GM23248 (cell line): ENCODE measurements around the gene TBC1D22A. TPM values are rescaled to one million over a fixed set of nuclear protein-coding genes. Genes with fewer than 3 reads are reported as not detected.

ENCODE experiments used
- DNase-seq: peaks from one replicate; pipeline ENCODE4 v3.0.0-alpha.2; 2015
- H2AFZ ChIP-seq: fragments of 200-600 bp; sonication (generic); 2 replicates; pipeline ENCODE4 v1.6.1; 2016; ENCODE audit warnings: antibody characterized with exemption
- H3F3A ChIP-seq: fragments of 200-600 bp; sonication (generic); 2 replicates; pipeline ENCODE4 v1.6.1; 2016; ENCODE audit warnings: mild to moderate bottlenecking, antibody characterized with exemption, mixed run types; ENCODE audit not compliant: insufficient read depth
- H3K27ac ChIP-seq: fragments of 200-600 bp; sonication (generic); 2 replicates; pipeline ENCODE4 v1.5.1; 2016; ENCODE audit warnings: mild to moderate bottlenecking
- H3K27me3 ChIP-seq: fragments of 200-600 bp; sonication (generic); replicated peaks from 2 replicates; pipeline ENCODE4 v1.6.1; 2016; ENCODE audit warnings: mild to moderate bottlenecking; ENCODE audit not compliant: insufficient read depth
- H3K36me3 ChIP-seq: fragments of 200-600 bp; sonication (generic); 2 replicates; pipeline ENCODE4 v1.6.1; 2016; ENCODE audit warnings: low read depth, mild to moderate bottlenecking
- H3K4me1 ChIP-seq: fragments of 200-600 bp; sonication (generic); 2 replicates; pipeline ENCODE4 v1.6.1; 2016; ENCODE audit warnings: mild to moderate bottlenecking; ENCODE audit not compliant: insufficient read depth
- H3K4me2 ChIP-seq: fragments of 200-600 bp; sonication (generic); one replicate; pipeline ENCODE4 v1.6.1; 2016; ENCODE audit warnings: mild to moderate bottlenecking; ENCODE audit not compliant: unreplicated experiment
- H3K4me3 ChIP-seq: fragments of 200-600 bp; sonication (generic); 2 replicates; pipeline ENCODE4 v1.5.1; 2016; ENCODE audit warnings: mild to moderate bottlenecking
- H3K79me2 ChIP-seq: fragments of 200-600 bp; sonication (generic); 2 replicates; pipeline ENCODE4 v1.6.1; 2016; ENCODE audit warnings: mild to moderate bottlenecking; ENCODE audit not compliant: insufficient read depth
- H3K9ac ChIP-seq: fragments of 200-600 bp; sonication (generic); 2 replicates; pipeline ENCODE4 v1.6.1; 2016; ENCODE audit warnings: mild to moderate bottlenecking
- H3K9me2 ChIP-seq: fragments of 200-600 bp; sonication (generic); 2 replicates; pipeline ENCODE4 v1.6.1; 2016; ENCODE audit warnings: mixed run types, mild to moderate bottlenecking, moderate library complexity; ENCODE audit not compliant: insufficient read depth
- H3K9me3 ChIP-seq: fragments of 200-600 bp; sonication (generic); one replicate; pipeline ENCODE4 v1.6.1; 2017; ENCODE audit warnings: low read depth
- H4K20me1 ChIP-seq: fragments of 200-600 bp; sonication (generic); 2 replicates; pipeline ENCODE4 v1.6.0; 2016; ENCODE audit not compliant: insufficient read depth
- EZH2 ChIP-seq: fragments of 200-600 bp; sonication (generic); IDR thresholded peaks from 2 replicates; pipeline ENCODE4 v1.6.1; 2018; ENCODE audit warnings: antibody characterized with exemption, mild to moderate bottlenecking; ENCODE audit not compliant: insufficient read depth, poor library complexity, severe bottlenecking
- EZH2phosphoT487 ChIP-seq: fragments of 200-600 bp; sonication (generic); IDR thresholded peaks from 2 replicates; pipeline ENCODE4 v1.6.1; 2018; ENCODE audit warnings: antibody characterized with exemption, moderate library complexity, mild to moderate bottlenecking, low read depth; ENCODE audit not compliant: insufficient read depth
- WGBS, 2 experiments: methylation state at CpG; one replicate each; pipeline ENCODE4 v1.1.6; 2015 to 2017; ENCODE audit warnings: low lambda C conversion rate in 2 of 2, low coverage in 1 of 2; ENCODE audit errors: missing lambda C conversion rate in 2 of 2; 5-methylcytosine and 5-hydroxymethylcytosine counted together
- in situ Hi-C: fragments of 300-500 bp; cut with MboI; formaldehyde crosslinking; loops from 2 replicates; pipeline ENCODE4 v1.15.0; 2020
- polyA plus RNA-seq: library from polyadenylated mRNA; unstranded; fragments of >200 nt; fragmentation: Nextera tagmentation; extraction: Ambion mirVana; gene quantifications from 2 replicates; pipeline ENCODE4 v1.2.1, GENCODE V29; 2016
- total RNA-seq: library from RNA; depleted of rRNA; stranded (reverse); fragments of >200 nt; shearing (Covaris generic); gene quantifications from 2 replicates; pipeline ENCODE4 v1.2.3, GENCODE V29; 2014

The TBC1D22A gene
- total and polyA plus RNA-seq, 2 experiments from 2014 or later, result 12.3 to 16.9 TPM

GRCh38 chr22:47195156-47195483, 432.7 kb downstream of the TBC1D22A start:
- no peaks in the 10 kb centered on the region for H3K9me2 ChIP-seq
- no peaks in the 10 kb centered on the region for H3K36me3 ChIP-seq
- H3K27me3 ChIP-seq, result peaks cover 12% of the 10 kb centered on the region
- no peaks in the 10 kb centered on the region for H3K4me1 ChIP-seq
- TF ChIP-seq EZH2phosphoT487 (no peak), EZH2 (no peak)
- H3F3A ChIP-seq, result no peaks in the 10 kb centered on the region
- H3K4me2 ChIP-seq, result no peak overlapping the region
- no peaks in the 10 kb centered on the region for H3K9me3 ChIP-seq
- no peak overlapping the region for H2AFZ ChIP-seq
- no peaks in the 10 kb centered on the region for H3K79me2 ChIP-seq
- DNase-seq, result no peak
- H4K20me1 ChIP-seq, result no peaks in the 10 kb centered on the region
- H3K27ac ChIP-seq, result no peak overlapping the region
- H3K9ac ChIP-seq, result no peak overlapping the region
- in situ Hi-C loops, result no loop called here
- WGBS, 2 experiments, result 75 to 80% methylated on average over 8 to 9 of the region's 9 CpGs
- no peak overlapping the region for H3K4me3 ChIP-seq

GRCh38 chr22:47195484-47196165, 433.2 kb downstream of the TBC1D22A start:
- Histone ChIP-seq H3K9ac (no peak overlapping the region), H3K36me3 (no peaks in the 10 kb centered on the region), H4K20me1 (no peaks in the 10 kb centered on the region), H3K9me3 (no peaks in the 10 kb centered on the region), H3F3A (no peaks in the 10 kb centered on the region), H3K4me3 (no peak overlapping the region), H3K4me1 (no peaks in the 10 kb centered on the region), H3K9me2 (no peaks in the 10 kb centered on the region), H2AFZ (no peak overlapping the region), H3K27ac (no peak overlapping the region), H3K4me2 (no peak overlapping the region), H3K27me3 (peaks cover 12% of the 10 kb centered on the region), H3K79me2 (no peaks in the 10 kb centered on the region)
- TF ChIP-seq EZH2phosphoT487 (no peak), EZH2 (no peak)
- 38 to 43% methylated on average over 15 of the region's 15 CpGs for WGBS, 2 experiments
- in situ Hi-C loops, result no loop called here
- DNase-seq, result no peak

- H2AFZ ChIP-seq, result no peak overlapping the region
- no peaks in the 10 kb centered on the region for H3K36me3 ChIP-seq
- in situ Hi-C loops, result no loop called here
- no peaks in the 10 kb centered on the region for H3K9me2 ChIP-seq
- H3K9me3 ChIP-seq, result no peaks in the 10 kb centered on the region
- no peak overlapping the region for H3K4me2 ChIP-seq
- no peaks in the 10 kb centered on the region for H3F3A ChIP-seq
- peaks cover 12% of the 10 kb centered on the region for H3K27me3 ChIP-seq
- no peak overlapping the region for H3K27ac ChIP-seq
- no peak overlapping the region for H3K4me3 ChIP-seq
- H3K4me1 ChIP-seq, result no peaks in the 10 kb centered on the region
- no peaks in the 10 kb centered on the region for H4K20me1 ChIP-seq
- 52 to 61% methylated on average over 5 of the region's 5 CpGs for WGBS, 2 experiments
- no peak for TF ChIP-seq EZH2phosphoT487
- no peak for TF ChIP-seq EZH2
- no peak overlapping the region for H3K9ac ChIP-seq
- H3K79me2 ChIP-seq, result no peaks in the 10 kb centered on the region
- DNase-seq, result no peak
Observed at GRCh38 chr22:47196166-47196849, 433.9 kb downstream of the TBC1D22A start.

DNA sequence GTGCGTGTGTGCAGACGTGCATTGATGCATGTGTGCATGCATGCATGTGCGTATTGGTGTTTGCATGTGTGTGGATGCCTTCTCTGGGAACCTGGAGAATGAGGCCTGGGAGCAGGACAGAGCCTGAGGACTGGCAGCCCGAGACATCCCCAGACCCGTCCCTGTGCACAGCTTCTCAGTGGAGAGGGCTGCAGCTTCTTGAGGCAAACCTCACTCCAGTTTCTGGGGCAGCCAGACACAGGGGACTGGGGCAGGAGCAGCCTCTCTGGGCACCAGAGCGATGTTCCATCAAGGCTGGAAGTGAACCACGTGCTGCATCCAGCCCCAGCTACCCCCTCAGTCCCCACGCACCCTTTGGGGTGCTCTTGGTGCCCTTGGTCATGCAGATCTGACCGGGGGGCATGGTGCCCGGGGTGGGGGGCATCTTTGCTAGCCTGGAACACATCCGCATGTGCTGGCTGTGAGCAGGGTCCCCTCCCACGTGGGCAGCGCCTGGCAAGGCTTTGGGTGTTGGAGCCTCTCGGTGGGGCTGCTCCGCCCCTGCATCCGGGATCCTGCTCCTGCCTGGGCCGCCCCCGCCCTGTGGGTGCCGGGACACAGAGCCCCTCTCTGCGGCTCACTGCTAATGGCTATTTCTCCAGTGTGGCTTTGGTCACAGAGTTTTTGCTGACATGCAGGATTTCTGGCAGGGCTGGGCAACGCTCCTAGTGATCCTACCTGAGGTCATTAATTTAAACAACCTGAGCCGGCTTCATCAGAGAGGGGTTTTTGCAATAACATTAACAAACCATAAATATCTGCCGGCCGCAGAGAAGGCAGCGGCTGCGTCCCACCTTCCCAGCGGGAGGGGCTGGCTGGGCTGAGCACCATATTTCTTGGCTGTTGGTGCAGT, 434.7 kb downstream of the TBC1D22A start:
- in situ Hi-C loops, result no loop called here

More for the DNA sequence above, 434.7 kb downstream of the TBC1D22A start:
- no peak overlapping the region for H3K9ac ChIP-seq
- no peaks in the 10 kb centered on the region for H4K20me1 ChIP-seq
- no peak for TF ChIP-seq EZH2phosphoT487
- TF ChIP-seq EZH2, result no peak
- H3K27me3 ChIP-seq, result peaks cover 12% of the 10 kb centered on the region
- no peak overlapping the region for H3K4me2 ChIP-seq
- no peaks in the 10 kb centered on the region for H3F3A ChIP-seq
- no peaks in the 10 kb centered on the region for H3K36me3 ChIP-seq
- no peak overlapping the region for H3K4me3 ChIP-seq
- no peaks in the 10 kb centered on the region for H3K4me1 ChIP-seq
- H3K9me3 ChIP-seq, result no peaks in the 10 kb centered on the region
- H3K9me2 ChIP-seq, result no peaks in the 10 kb centered on the region
- H2AFZ ChIP-seq, result no peak overlapping the region
- no peak overlapping the region for H3K27ac ChIP-seq
- WGBS, 2 experiments, result 17 to 22% methylated on average over 24 to 25 of the region's 27 CpGs
- no peak for DNase-seq
- no peaks in the 10 kb centered on the region for H3K79me2 ChIP-seq
